ENCODE measurements around the gene ENDOV.

DNA sequence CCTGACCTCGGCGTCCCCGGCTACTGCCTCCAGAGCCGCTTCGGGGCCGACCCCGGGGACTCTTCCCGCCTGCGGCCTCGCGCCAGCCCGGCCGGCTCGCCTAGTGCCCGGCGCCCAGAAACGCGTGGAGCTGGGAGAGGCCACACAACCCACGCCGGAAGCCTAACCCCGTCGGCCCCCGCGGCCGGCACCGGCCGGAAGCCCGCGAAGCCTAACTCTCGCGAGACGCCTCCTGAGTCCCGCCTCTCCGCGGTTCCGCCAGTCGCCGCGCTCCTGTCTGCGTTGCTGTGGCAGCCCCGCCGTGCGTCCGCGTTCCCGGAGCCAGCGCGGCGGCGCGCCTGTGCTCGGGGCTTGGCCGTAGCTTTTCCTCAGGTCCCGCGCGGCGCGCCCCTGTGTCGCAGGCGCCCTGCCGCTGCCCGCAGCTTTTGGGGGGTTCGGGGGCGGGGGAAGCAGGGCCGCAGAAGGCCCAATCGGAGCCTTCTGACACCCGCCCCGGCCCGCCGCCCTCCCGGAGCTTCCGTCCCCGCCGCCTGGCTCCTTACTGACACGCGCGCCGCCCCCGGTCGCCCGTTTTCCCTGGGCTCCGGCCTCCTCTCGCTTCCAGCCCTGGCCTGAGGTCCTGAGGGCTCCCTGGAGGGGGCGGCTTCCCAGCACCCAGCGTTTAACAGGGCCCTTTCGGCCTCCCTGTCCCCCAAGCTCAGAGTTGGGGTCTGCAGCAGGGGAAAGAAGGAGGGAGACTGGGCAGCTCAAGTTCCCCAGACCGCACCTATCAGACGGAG is 39.8 kb downstream of the ENDOV start:
- TF ChIP-seq, protein P1, sequence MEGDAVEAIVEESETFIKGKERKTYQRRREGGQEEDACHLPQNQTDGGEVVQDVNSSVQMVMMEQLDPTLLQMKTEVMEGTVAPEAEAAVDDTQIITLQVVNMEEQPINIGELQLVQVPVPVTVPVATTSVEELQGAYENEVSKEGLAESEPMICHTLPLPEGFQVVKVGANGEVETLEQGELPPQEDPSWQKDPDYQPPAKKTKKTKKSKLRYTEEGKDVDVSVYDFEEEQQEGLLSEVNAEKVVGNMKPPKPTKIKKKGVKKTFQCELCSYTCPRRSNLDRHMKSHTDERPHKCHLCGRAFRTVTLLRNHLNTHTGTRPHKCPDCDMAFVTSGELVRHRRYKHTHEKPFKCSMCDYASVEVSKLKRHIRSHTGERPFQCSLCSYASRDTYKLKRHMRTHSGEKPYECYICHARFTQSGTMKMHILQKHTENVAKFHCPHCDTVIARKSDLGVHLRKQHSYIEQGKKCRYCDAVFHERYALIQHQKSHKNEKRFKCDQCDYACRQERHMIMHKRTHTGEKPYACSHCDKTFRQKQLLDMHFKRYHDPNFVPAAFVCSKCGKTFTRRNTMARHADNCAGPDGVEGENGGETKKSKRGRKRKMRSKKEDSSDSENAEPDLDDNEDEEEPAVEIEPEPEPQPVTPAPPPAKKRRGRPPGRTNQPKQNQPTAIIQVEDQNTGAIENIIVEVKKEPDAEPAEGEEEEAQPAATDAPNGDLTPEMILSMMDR (conservative IDR thresholded peaks at IDR 0.05; ENCODE audit: low read length) = no peak
- TF ChIP-seq EZH2phosphoT487 (IDR thresholded peaks at IDR 0.05; ENCODE audit: borderline replicate concordance) = no peak

All from Loucy (cell line).